ENCODE results near the gene SMIM41. TPM values are rescaled to one million over a fixed set of nuclear protein-coding genes. Genes with fewer than 3 reads are reported as not detected.
A peak's percentile ranks its signal among the peaks of the same experiment; 100 is the strongest.

The SMIM41 gene
- polyA plus RNA-seq, 2 donors, result 0.18 to 0.22 TPM

DNA sequence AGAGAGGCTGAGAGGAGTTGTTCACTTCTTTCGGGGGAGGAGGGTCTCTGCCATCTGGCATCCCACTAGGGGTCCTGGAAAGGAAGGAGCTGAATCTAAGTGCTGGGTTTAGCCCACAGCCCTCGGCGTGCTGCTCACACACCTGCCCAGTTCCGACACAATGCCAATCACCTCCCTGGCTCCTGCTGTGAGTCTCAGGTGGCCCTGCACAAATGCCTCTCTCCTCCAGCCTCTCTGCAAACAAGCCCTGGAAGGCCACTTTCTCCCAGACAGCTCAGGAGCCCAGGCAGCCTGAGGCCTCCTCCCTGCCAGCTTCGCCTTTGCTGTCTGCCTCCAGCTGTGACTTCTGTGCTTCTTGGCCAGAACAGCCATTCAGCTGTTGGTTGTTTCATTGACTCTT, 51.2 kb downstream of the SMIM41 start:
- Histone ChIP-seq H3K4me3 (ENCODE audit: low read depth in 1 of 2, low read length in 2 of 2) (no peak overlapping the region), H3K4me1 (ENCODE audit: control insufficient read depth in 2 of 2, insufficient read depth in 2 of 2, low read length in 1 of 2) (peaks cover 0 to 2% of the 10 kb centered on the region in 2 donors), H3K27me3 (ENCODE audit: control insufficient read depth in 1 of 2, insufficient read depth in 2 of 2, low read length in 2 of 2) (no peaks in the 10 kb centered on the region), H3K36me3 (ENCODE audit: control insufficient read depth in 2 of 2, insufficient read depth in 2 of 2, low read length in 1 of 2) (no peaks in the 10 kb centered on the region), H3K27ac (ENCODE audit: low read depth in 2 of 2, low read length in 1 of 2) (no peak overlapping the region), H3K9me3 (ENCODE audit: control insufficient read depth in 2 of 2, insufficient read depth in 1 of 2, low read depth in 1 of 2, low read length in 1 of 2) (no peaks in the 10 kb centered on the region)
- WGBS, 2 donors, result 75 to 76% methylated on average over 5 of the region's 5 CpGs

DNA sequence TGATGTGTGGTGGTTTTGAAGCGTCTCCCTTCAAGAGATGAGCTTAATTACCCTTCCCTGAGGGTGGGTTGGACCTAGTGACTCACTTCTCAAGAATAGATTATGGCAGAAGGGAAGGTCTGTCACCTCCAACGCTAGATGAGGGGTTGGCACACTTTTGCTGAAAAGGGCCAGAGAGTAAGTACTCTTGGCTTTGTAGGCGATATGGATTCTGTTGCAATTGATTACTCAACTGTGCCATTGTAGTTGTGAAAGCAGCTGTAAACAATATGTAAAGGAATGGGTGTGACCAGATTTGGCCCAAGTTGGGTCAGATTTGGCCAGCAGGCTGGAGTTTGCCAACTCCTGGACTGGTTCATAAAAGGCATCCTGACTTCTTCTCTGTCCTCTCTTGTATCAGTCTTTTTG, 53.3 kb downstream of the SMIM41 start:
- 42 to 47% methylated on average over 3 of the region's 3 CpGs for WGBS, 2 donors
- Histone ChIP-seq H3K27me3 (ENCODE audit: control insufficient read depth in 1 of 2, insufficient read depth in 2 of 2, low read length in 2 of 2) (no peaks in the 10 kb centered on the region), H3K27ac (ENCODE audit: low read depth in 2 of 2, low read length in 1 of 2) (no peak overlapping the region), H3K36me3 (ENCODE audit: control insufficient read depth in 2 of 2, insufficient read depth in 2 of 2, low read length in 1 of 2) (no peaks in the 10 kb centered on the region), H3K4me3 (ENCODE audit: low read depth in 1 of 2, low read length in 2 of 2) (no peak overlapping the region), H3K4me1 (ENCODE audit: control insufficient read depth in 2 of 2, insufficient read depth in 2 of 2, low read length in 1 of 2) (no peaks in the 10 kb centered on the region), H3K9me3 (ENCODE audit: control insufficient read depth in 2 of 2, insufficient read depth in 1 of 2, low read depth in 1 of 2, low read length in 1 of 2) (no peaks in the 10 kb centered on the region)

DNA sequence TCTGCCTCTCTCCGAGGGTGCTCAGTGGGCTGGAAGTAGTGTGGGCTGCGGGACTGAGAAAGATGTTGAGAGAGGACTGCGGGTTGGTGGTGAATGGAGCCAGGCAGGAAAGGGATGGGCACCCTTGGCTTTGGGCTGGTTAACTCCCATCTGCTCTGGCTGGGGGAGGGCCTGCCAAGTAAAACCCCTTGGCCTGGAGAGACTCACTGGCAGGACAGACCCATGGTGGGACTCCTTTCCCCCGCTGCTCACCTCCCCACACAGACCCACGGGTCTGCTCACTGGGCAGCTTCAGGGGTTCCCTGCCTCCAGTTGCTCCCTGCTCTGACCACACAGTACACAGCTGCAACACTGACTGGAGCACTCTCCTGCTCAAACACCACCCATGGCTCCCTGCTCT, 58.2 kb downstream of the SMIM41 start:
- no peak overlapping the region for H3K27ac ChIP-seq (ENCODE audit: low read depth in 2 of 2, low read length in 1 of 2)
- 84 to 87% methylated on average over 5 of the region's 5 CpGs for WGBS, 2 donors

DNA sequence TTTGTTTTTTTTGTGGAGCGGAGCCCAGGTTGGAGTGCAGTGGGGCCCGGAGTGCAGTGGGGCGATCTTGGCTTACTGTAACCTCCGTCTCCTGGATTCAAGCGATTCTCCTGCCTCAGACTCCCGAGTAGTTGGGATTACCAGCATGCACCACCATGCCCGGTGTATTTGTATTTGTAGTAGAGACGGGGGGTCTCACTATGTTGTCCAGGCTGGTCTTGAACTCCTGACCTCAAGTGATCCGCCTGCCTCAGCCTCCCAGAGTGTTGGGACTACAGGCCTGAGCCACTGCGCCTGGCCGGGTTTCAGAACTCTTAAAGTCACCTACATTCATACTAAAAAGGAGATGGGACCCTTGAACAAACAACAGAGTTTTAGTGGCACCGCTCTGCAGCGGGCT, 59.6 kb downstream of the SMIM41 start:
- WGBS, 2 donors, result 81 to 82% methylated on average over 13 of the region's 13 CpGs

More for the DNA sequence above, 58.2 kb downstream of the SMIM41 start:
- no peak overlapping the region for H3K4me3 ChIP-seq (ENCODE audit: low read depth in 1 of 2, low read length in 2 of 2)
- peaks cover 1 to 7% of the 10 kb centered on the region in 2 donors for H3K4me1 ChIP-seq (ENCODE audit: control insufficient read depth in 2 of 2, insufficient read depth in 2 of 2, low read length in 1 of 2)
- H3K9me3 ChIP-seq (ENCODE audit: control insufficient read depth in 2 of 2, insufficient read depth in 1 of 2, low read depth in 1 of 2, low read length in 1 of 2), result no peaks in the 10 kb centered on the region
- H3K27me3 ChIP-seq (ENCODE audit: control insufficient read depth in 1 of 2, insufficient read depth in 2 of 2, low read length in 2 of 2), result no peaks in the 10 kb centered on the region
- H3K36me3 ChIP-seq (ENCODE audit: control insufficient read depth in 2 of 2, insufficient read depth in 2 of 2, low read length in 1 of 2), result no peaks in the 10 kb centered on the region

DNA sequence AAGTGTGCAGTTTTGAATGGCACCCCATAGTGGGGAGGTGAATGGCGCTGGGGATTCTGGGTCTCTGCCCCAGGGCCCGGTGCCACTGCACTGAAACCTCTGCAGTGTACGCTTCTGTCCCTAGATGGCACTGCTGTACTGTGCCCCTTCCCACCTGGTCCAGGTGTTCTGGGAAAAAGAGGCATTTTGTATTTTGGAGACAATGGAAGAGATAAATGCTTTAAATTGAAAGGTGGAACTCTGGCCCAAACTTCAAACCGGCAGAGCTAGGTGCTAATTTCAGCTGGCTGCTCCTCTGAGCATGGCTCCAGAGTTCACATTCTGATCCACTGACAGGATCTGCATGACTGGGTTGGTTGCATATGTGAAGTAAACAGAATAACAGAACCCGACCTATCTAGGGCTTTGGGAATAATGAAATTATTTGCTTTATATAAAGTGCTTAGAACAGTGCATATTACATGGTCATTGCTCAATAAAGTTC, 60.1 kb downstream of the SMIM41 start:
- H3K27me3 ChIP-seq (ENCODE audit: control insufficient read depth in 1 of 2, insufficient read depth in 2 of 2, low read length in 2 of 2), result no peaks in the 10 kb centered on the region
- H3K36me3 ChIP-seq (ENCODE audit: control insufficient read depth in 2 of 2, insufficient read depth in 2 of 2, low read length in 1 of 2), result no peaks in the 10 kb centered on the region
- H3K4me1 ChIP-seq (ENCODE audit: control insufficient read depth in 2 of 2, insufficient read depth in 2 of 2, low read length in 1 of 2), result peaks cover 7 to 23% of the 10 kb centered on the region in 2 donors
- no peak overlapping the region for H3K4me3 ChIP-seq (ENCODE audit: low read depth in 1 of 2, low read length in 2 of 2)
- 13 to 22% methylated on average over 5 of the region's 5 CpGs for WGBS, 2 donors
- H3K27ac ChIP-seq (ENCODE audit: low read depth in 2 of 2, low read length in 1 of 2), result peak overlapping the region in 1 of 2 donors; percentile 32
- H3K9me3 ChIP-seq (ENCODE audit: control insufficient read depth in 2 of 2, insufficient read depth in 1 of 2, low read depth in 1 of 2, low read length in 1 of 2), result no peaks in the 10 kb centered on the region

More for the DNA sequence above, 59.6 kb downstream of the SMIM41 start:
- Histone ChIP-seq H3K4me1 (ENCODE audit: control insufficient read depth in 2 of 2, insufficient read depth in 2 of 2, low read length in 1 of 2) (peaks cover 4 to 19% of the 10 kb centered on the region in 2 donors), H3K9me3 (ENCODE audit: control insufficient read depth in 2 of 2, insufficient read depth in 1 of 2, low read depth in 1 of 2, low read length in 1 of 2) (no peaks in the 10 kb centered on the region), H3K36me3 (ENCODE audit: control insufficient read depth in 2 of 2, insufficient read depth in 2 of 2, low read length in 1 of 2) (no peaks in the 10 kb centered on the region), H3K27me3 (ENCODE audit: control insufficient read depth in 1 of 2, insufficient read depth in 2 of 2, low read length in 2 of 2) (no peaks in the 10 kb centered on the region), H3K27ac (ENCODE audit: low read depth in 2 of 2, low read length in 1 of 2) (no peak overlapping the region), H3K4me3 (ENCODE audit: low read depth in 1 of 2, low read length in 2 of 2) (no peak overlapping the region)

DNA sequence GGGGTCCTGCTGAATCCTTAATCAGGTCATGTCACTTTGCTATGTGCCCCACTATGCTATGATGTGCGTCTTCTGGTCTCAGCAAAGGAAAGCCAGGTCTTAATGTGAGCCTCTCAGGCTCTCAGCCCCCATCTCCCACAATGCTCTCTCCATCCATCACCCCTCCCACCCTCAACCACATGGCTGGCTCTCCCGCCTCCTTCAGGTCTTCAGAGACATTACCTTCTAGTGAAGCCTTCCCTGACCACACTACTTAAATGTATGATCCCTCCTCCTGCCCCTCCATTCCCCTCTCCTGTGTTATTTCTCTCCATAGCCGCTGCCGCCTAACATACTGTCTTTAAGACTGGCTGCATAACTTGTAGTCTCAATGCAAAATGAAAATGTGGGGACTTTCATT, 61.8 kb downstream of the SMIM41 start:
- H3K27ac ChIP-seq (ENCODE audit: low read depth in 2 of 2, low read length in 1 of 2), result no peak overlapping the region
- WGBS, 2 donors, result 96 to 99% methylated on average over 4 of the region's 4 CpGs

DNA sequence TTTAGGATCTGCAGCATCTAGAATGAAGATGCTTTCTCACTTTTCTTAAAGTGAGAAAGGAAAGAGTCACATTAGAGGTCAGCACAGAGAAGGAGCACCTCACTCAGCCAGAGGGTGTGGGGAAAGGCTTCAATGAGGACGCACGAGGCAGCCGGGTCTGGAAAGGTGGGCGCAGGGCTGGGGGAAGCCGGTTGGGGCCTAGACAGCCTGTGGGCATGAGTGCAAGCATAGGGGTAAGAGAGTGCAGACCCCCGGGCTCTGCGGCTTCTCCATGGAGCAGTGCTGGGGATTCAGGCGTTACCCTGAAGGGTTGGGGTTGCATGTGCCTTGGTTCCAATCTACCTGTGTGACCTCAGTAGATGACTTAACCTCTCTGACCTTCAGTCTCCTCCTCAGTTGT, 62.4 kb downstream of the SMIM41 start:
- no peaks in the 10 kb centered on the region for H3K36me3 ChIP-seq (ENCODE audit: control insufficient read depth in 2 of 2, insufficient read depth in 2 of 2, low read length in 1 of 2)
- H3K27ac ChIP-seq (ENCODE audit: low read depth in 2 of 2, low read length in 1 of 2), result no peak overlapping the region
- H3K27me3 ChIP-seq (ENCODE audit: control insufficient read depth in 1 of 2, insufficient read depth in 2 of 2, low read length in 2 of 2), result no peaks in the 10 kb centered on the region
- H3K4me3 ChIP-seq (ENCODE audit: low read depth in 1 of 2, low read length in 2 of 2), result no peak overlapping the region
- 92 to 94% methylated on average over 8 of the region's 8 CpGs for WGBS, 2 donors
- H3K4me1 ChIP-seq (ENCODE audit: control insufficient read depth in 2 of 2, insufficient read depth in 2 of 2, low read length in 1 of 2), result peaks cover 8 to 43% of the 10 kb centered on the region in 2 donors
- H3K9me3 ChIP-seq (ENCODE audit: control insufficient read depth in 2 of 2, insufficient read depth in 1 of 2, low read depth in 1 of 2, low read length in 1 of 2), result no peaks in the 10 kb centered on the region

More for the DNA sequence above, 61.8 kb downstream of the SMIM41 start:
- no peaks in the 10 kb centered on the region for H3K9me3 ChIP-seq (ENCODE audit: control insufficient read depth in 2 of 2, insufficient read depth in 1 of 2, low read depth in 1 of 2, low read length in 1 of 2)
- no peaks in the 10 kb centered on the region for H3K36me3 ChIP-seq (ENCODE audit: control insufficient read depth in 2 of 2, insufficient read depth in 2 of 2, low read length in 1 of 2)
- H3K4me1 ChIP-seq (ENCODE audit: control insufficient read depth in 2 of 2, insufficient read depth in 2 of 2, low read length in 1 of 2), result peaks cover 7 to 37% of the 10 kb centered on the region in 2 donors
- no peaks in the 10 kb centered on the region for H3K27me3 ChIP-seq (ENCODE audit: control insufficient read depth in 1 of 2, insufficient read depth in 2 of 2, low read length in 2 of 2)
- no peak overlapping the region for H3K4me3 ChIP-seq (ENCODE audit: low read depth in 1 of 2, low read length in 2 of 2)

DNA sequence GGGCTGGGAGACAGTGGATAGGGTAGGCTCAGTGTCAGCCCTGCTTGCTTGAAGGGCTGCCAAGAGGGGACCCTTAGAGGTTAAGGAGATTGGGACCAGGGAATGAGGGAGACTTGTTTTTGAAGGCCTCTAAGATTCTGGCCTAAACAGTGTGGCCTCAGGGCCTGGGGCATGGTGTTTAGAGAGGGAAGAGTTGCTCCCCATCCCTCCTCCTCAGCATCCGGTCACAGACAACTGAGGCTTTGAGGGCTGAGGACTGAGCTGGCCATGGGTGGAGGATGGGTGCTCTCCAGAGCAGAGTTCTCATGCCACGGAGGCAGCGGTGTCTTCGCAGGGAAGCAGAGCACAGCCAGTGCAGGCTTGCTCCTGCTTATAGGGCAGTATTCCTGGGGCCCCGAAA, 62.9 kb downstream of the SMIM41 start:
- H3K4me3 ChIP-seq (ENCODE audit: low read depth in 1 of 2, low read length in 2 of 2), result no peak overlapping the region
- no peaks in the 10 kb centered on the region for H3K27me3 ChIP-seq (ENCODE audit: control insufficient read depth in 1 of 2, insufficient read depth in 2 of 2, low read length in 2 of 2)
- H3K9me3 ChIP-seq (ENCODE audit: control insufficient read depth in 2 of 2, insufficient read depth in 1 of 2, low read depth in 1 of 2, low read length in 1 of 2), result no peaks in the 10 kb centered on the region
- WGBS, 2 donors, result 69 to 71% methylated on average over 5 of the region's 5 CpGs
- H3K4me1 ChIP-seq (ENCODE audit: control insufficient read depth in 2 of 2, insufficient read depth in 2 of 2, low read length in 1 of 2), result peaks cover 11 to 45% of the 10 kb centered on the region in 2 donors
- peak overlapping the region in 1 of 2 donors; percentile 37 for H3K27ac ChIP-seq (ENCODE audit: low read depth in 2 of 2, low read length in 1 of 2)
- no peaks in the 10 kb centered on the region for H3K36me3 ChIP-seq (ENCODE audit: control insufficient read depth in 2 of 2, insufficient read depth in 2 of 2, low read length in 1 of 2)

DNA sequence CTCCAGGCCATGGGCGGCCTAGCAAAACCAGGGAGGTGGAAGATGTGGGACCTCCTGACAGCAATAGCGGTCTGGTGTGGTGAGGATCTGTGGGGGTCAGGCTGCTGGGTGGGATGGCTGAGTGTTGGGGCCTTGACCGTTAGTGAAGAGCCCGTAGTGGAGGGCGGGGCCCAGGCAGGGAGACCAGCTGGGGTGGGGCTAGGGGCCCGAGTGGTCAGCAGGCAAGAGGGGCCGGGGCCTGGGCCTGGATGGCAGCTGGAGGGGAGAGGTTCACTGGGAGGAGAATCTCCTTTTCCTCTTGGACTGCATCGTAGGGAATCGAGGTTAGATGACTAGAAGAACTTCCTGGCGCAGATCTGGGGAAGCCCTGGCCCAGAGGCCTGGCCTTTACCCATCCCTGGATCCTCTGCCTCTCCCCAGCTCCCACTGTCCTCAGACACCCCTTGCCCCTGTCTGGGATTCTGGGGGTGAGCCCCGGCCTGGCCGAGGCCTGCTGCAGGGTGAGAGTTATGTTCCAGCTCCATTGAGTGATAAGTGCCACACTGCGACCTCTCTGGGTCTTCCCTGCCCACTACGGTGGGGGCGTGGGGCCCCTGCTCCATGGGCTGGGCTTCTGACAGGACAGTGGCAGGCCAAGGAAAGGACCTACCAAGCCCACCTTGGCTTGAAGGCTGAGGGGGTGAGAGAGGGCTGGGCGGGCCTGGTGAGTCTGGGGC, 65.2 kb downstream of the SMIM41 start:
- no peaks in the 10 kb centered on the region for H3K27me3 ChIP-seq (ENCODE audit: control insufficient read depth in 1 of 2, insufficient read depth in 2 of 2, low read length in 2 of 2)
- no peaks in the 10 kb centered on the region for H3K9me3 ChIP-seq (ENCODE audit: control insufficient read depth in 2 of 2, insufficient read depth in 1 of 2, low read depth in 1 of 2, low read length in 1 of 2)
- H3K4me3 ChIP-seq (ENCODE audit: low read depth in 1 of 2, low read length in 2 of 2), result no peak overlapping the region
- peak overlapping the region; percentile 99 to 100 for H3K27ac ChIP-seq (ENCODE audit: low read depth in 2 of 2, low read length in 1 of 2)
- WGBS, 2 donors, result 67 to 79% methylated on average over 14 to 16 of the region's 16 CpGs
- H3K36me3 ChIP-seq (ENCODE audit: control insufficient read depth in 2 of 2, insufficient read depth in 2 of 2, low read length in 1 of 2), result peaks cover 0 to 2% of the 10 kb centered on the region in 2 donors
- peaks cover 14 to 65% of the 10 kb centered on the region in 2 donors for H3K4me1 ChIP-seq (ENCODE audit: control insufficient read depth in 2 of 2, insufficient read depth in 2 of 2, low read length in 1 of 2)
